GM12878 (cell line): ENCODE data around the gene TPPP. TPM values are rescaled to one million over a fixed set of nuclear protein-coding genes. Genes with fewer than 3 reads are reported as not detected.
A peak's percentile ranks its signal among the peaks of the same experiment; 100 is the strongest.
"Not testable (repeated sequence)": the region's sequence is repeated elsewhere in the genome, so short reads cannot be mapped to it uniquely, and the experiment has no call there.

ENCODE experiments used
- ATAC-seq: fragments of 200-7000 bp; cut with Tn5 transposase; 3 replicates; pipeline ENCODE4 v1.9.1; 2020; ENCODE audit warnings: mild to moderate bottlenecking, moderate library complexity
- Bru-seq: library from RNA; stranded (reverse); fragments of 400-500 nt; gene quantifications from one replicate; lab custom pipeline; 2021; lab: Mats Ljungman, UMichigan
- BruChase-seq, 2 experiments: library from RNA; stranded (reverse); fragments of 400-500 nt; gene quantifications; one replicate each; lab custom pipeline; 2021; lab: Mats Ljungman, UMichigan
- BruUV-seq: library from RNA; stranded (reverse); fragments of 400-500 nt; replicated peaks from 2 replicates; lab custom pipeline; 2021; lab: Mats Ljungman, UMichigan
- CTCF ChIA-PET: fragments of 300-600 bp; sonication (Branson Sonifier 250); formaldehyde crosslinking; extraction: SDS; loops from one replicate; lab custom pipeline; 2021; ENCODE audit warnings: inconsistent platforms; lab: Yijun Ruan, JAX
- POLR2A ChIA-PET: fragments of 350-600 bp; formaldehyde crosslinking; extraction: SDS; loops from one replicate; lab custom pipeline; 2021; ENCODE audit warnings: inconsistent platforms; lab: Charles Lee
- RAD21 ChIA-PET: fragments of 300-600 bp; sonication (Branson Sonifier 250); formaldehyde crosslinking; loops from one replicate; lab custom pipeline; 2023; ENCODE audit warnings: antibody characterized with exemption; ENCODE audit not compliant: unreplicated experiment; lab: Charles Lee
- SMC1A ChIA-PET: fragments of 300-600 bp; sonication (Branson Sonifier 250); formaldehyde crosslinking; loops from one replicate; lab custom pipeline; 2023; ENCODE audit not compliant: unreplicated experiment, uncharacterized antibody; lab: Charles Lee
- DNase-seq: peaks from one replicate; pipeline ENCODE4 v3.0.0-alpha.2; 2011; ENCODE audit warnings: low read depth, low spot score
- FAIRE-seq: peaks from 3 replicates; lab custom pipeline; 2011; peaks lifted over from hg19 to GRCh38; lab: Jason Lieb, UNC
- H2AFZ ChIP-seq: 2 replicates; pipeline ENCODE4 v1.6.0; 2011; ENCODE audit warnings: low read depth, low read length, control low read depth; ENCODE audit not compliant: control insufficient read depth
- H3K27ac ChIP-seq: 2 replicates; pipeline ENCODE4 v1.5.1; 2011; ENCODE audit warnings: control low read depth; ENCODE audit not compliant: control insufficient read depth, insufficient read depth
- H3K27me3 ChIP-seq, 2 experiments: replicated peaks in 1 of 2; 2 replicates each; pipeline versions ENCODE4 v1.6.0 to v1.6.1; 2011; ENCODE audit warnings: low read length in 1 of 2; ENCODE audit not compliant: control insufficient read depth in 2 of 2, insufficient read depth in 2 of 2
- H3K36me3 ChIP-seq, 2 experiments: 2 replicates each; pipeline ENCODE4 v1.5.1; 2011; ENCODE audit warnings: low read length in 1 of 2; ENCODE audit not compliant: control insufficient read depth in 2 of 2, insufficient read depth in 2 of 2
- H3K4me1 ChIP-seq: 2 replicates; pipeline ENCODE4 v1.6.1; 2011; ENCODE audit warnings: mild to moderate bottlenecking, low read length, moderate library complexity, mixed read lengths; ENCODE audit not compliant: control insufficient read depth, insufficient read depth
- H3K4me2 ChIP-seq: 2 replicates; pipeline ENCODE4 v1.6.0; 2011; ENCODE audit warnings: control low read depth; ENCODE audit not compliant: control insufficient read depth, insufficient read depth
- H3K4me3 ChIP-seq: fragments of 200-600 bp; sonication (generic); 2 replicates; pipeline ENCODE4 v1.5.1; 2016
- H3K79me2 ChIP-seq: 2 replicates; pipeline ENCODE4 v1.6.0; 2011; ENCODE audit warnings: low read length; ENCODE audit not compliant: control insufficient read depth, insufficient read depth
- H3K9ac ChIP-seq: 2 replicates; pipeline ENCODE4 v1.8.0; 2011; ENCODE audit warnings: low read length, control low read depth, mixed read lengths; ENCODE audit not compliant: control insufficient read depth, insufficient read depth
- H3K9me3 ChIP-seq: replicated peaks from 3 replicates; pipeline ENCODE4 v1.5.1; 2011; ENCODE audit warnings: mild to moderate bottlenecking, low read length; ENCODE audit not compliant: control insufficient read depth, insufficient read depth
- H4K20me1 ChIP-seq: 2 replicates; pipeline ENCODE4 v1.6.0; 2011; ENCODE audit not compliant: control insufficient read depth, insufficient read depth
- IKZF1 ChIP-seq: fragments of 450-650 bp; conservative IDR thresholded peaks from 2 replicates; pipeline ENCODE4 v1.6.1; 2017; ENCODE audit warnings: antibody characterized with exemption, mild to moderate bottlenecking
- whole genome bisulfite sequencing: methylation state at CpG from one replicate; pipeline ENCODE4 v1.1.6; 2016; ENCODE audit warnings: low lambda C conversion rate; ENCODE audit not compliant: insufficient replicate concordance, insufficient coverage; ENCODE audit errors: missing lambda C conversion rate; 5-methylcytosine and 5-hydroxymethylcytosine counted together
- in situ Hi-C: fragments of 300-500 bp; cut with MboI; formaldehyde crosslinking; loops from 9 replicates; pipeline ENCODE4 v1.14.3; 2018; ENCODE audit warnings: mixed read lengths
- intact Hi-C: fragments of 100-400 bp; cut with micrococcal nuclease; formaldehyde crosslinking; loops from one replicate; pipeline ENCODE4 v1.14.2; 2022; ENCODE audit not compliant: unreplicated experiment
- long read RNA-seq, 2 experiments: library from polyadenylated mRNA; unstranded; transcript quantifications; one replicate each; pipeline ENCODE4 v2.0.0, GENCODE V29; 2019 to 2020
- polyA minus RNA-seq, 3 experiments: library from RNA; depleted of rRNA, polyadenylated mRNA; stranded (reverse); fragments of >200 nt; gene quantifications; 2 replicates each; pipeline ENCODE4 v1.2.3, GENCODE V29; 2011
- polyA plus RNA-seq, 11 experiments: library from polyadenylated mRNA; depleted of rRNA in 4 of 11; unstranded in 6 of 11; stranded (reverse) in 5 of 11; fragments of >200 nt; fragmentation: Nextera tagmentation in 4 of 11; fragmentation: Illumina TruSeq in 1 of 11; extraction: Ambion mirVana in 4 of 11; extraction: Trizol in 1 of 11; gene quantifications; 1 replicate in 1 of 11; 2 replicates in 10 of 11; pipeline versions ENCODE4 v1.2.1 to v1.2.3, GENCODE V29; 2011 to 2016; ENCODE audit warnings: inconsistent platforms in 2 of 11, missing spikeins in 2 of 11, low read depth in 1 of 11
- total RNA-seq, 4 experiments: library from RNA; depleted of rRNA in 3 of 4; stranded (reverse); fragments of >200 nt in 3 of 4; fragmentation: Illumina TruSeq in 1 of 4; extraction: Trizol in 1 of 4; gene quantifications; 2 replicates each; pipeline versions ENCODE4 v1.2.1 to v1.2.3, GENCODE V29; 2013 to 2021

Gene TPPP
- 0.38 and 0.39 TPM in 2 replicates for total RNA-seq (2013; cell fraction: nucleolus; rRNA removed)
- total RNA-seq (2014; rRNA removed) (under 0.01 TPM in 1 of 2 replicates, not detected in the other), total RNA-seq (2014; rRNA removed; fragmentation: Illumina TruSeq; extraction: Trizol) (0.04 TPM in 1 of 2 replicates, not detected in the other), total RNA-seq (2021) (0.03 TPM in 1 of 2 replicates, not detected in the other), polyA plus RNA-seq (2011; rRNA removed) (0.01 and 0.07 TPM in 2 replicates), polyA plus RNA-seq (2014; fragmentation: Illumina TruSeq; extraction: Trizol) (0.01 TPM in 1 of 2 replicates, not detected in the other), polyA plus RNA-seq (2014; fragmentation: Nextera tagmentation; extraction: Ambion mirVana) (not detected), polyA plus RNA-seq (2014; rRNA removed) (not detected in 2 replicates), polyA plus RNA-seq (2016; fragmentation: Nextera tagmentation; extraction: Ambion mirVana) (under 1 TPM; 0.03 to 0.24 TPM), polyA minus RNA-seq (2011; rRNA and poly(A)+ RNA removed) (0.05 and 0.15 TPM in 2 replicates), Bru-seq, nascent RNA (percentile 18 among the genes with signal in this experiment), BruChase-seq, experiment 1, labeled RNA remaining after a 6-hour chase (percentile 23 among the genes with signal in this experiment), BruChase-seq, experiment 2, labeled RNA remaining after a 2-hour chase (percentile 23 among the genes with signal in this experiment)
- polyA plus RNA-seq (2011; ENCODE audit: low read depth), result 0.18 TPM
- polyA plus RNA-seq (2011; cell fraction: cytosol; rRNA removed), result 0.12 and 0.13 TPM in 2 replicates
- polyA plus RNA-seq (2011; cell fraction: nucleus; rRNA removed), result 0.16 and 0.19 TPM in 2 replicates
- polyA plus RNA-seq (2012), result 0.29 and 0.32 TPM in 2 replicates
- not detected in 2 replicates for polyA minus RNA-seq (2011; cell fraction: cytosol; rRNA and poly(A)+ RNA removed)
- under 0.01 and 0.10 TPM in 2 replicates for polyA minus RNA-seq (2011; cell fraction: nucleus; rRNA and poly(A)+ RNA removed)
- long read RNA-seq, experiment 1, result 0 reads
- long read RNA-seq, experiment 2, partial matches to known transcripts, result 0 of 3 reads
- long read RNA-seq, experiment 2, other reads (novel, unspliced or antisense), result 3 of 3 reads

DNA sequence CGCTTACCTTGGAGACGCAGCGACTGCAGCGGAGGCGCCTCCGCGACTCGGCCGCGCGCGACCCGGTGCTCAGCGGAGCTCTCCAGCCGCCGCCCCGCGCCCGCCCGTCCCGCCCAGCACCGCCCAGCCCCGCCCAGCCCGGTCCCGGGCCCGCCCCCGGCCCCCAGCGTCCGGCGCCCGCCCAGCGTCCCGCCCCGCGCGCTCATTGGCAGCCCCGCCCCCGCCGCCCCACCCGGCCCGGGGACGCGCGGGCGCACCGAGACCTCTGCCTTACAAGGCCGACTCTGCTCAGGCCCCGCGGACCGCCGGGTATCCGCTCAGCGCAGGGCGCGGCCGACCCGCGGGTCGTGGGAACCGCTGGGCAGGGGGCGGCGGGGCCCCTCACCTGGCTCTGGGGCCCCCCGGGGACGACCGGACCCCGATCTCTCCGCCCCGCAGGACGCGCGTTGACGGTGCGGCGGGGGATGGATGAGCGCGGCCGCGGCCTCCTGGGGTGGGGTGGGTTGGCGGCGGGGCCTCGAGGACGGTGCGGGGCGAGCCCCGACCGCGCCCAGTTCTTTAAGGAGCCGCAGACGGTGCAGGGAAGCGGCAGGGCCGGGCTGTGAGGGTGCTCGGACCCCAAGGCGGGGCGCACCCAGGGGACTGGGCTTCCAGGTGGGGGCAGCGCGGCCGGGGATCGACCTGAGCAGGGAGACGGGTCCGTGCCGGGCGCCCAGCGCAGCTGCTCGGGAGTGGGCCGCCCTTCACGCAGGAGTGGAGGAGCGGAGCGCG, at the start of gene TPPP:
Gene TPPP, minus strand, starts transcription at position 82 of the 771 bp plus-strand sequence. CDS start 15,292 bp downstream, outside the sequence.
- peak within 1 kb of the TSS; percentile 17; the same call in 1 of the 2 replicates for H3K4me2 ChIP-seq
- WGBS, result 8% methylated on average over 25 of the region's 109 CpGs
- FAIRE-seq, result not testable (repeated sequence)

GRCh38 chr5:742276-742675, 49.1 kb upstream of the TPPP start:
- H3K27ac ChIP-seq, in situ Hi-C loops, POLR2A ChIA-PET, FAIRE-seq, RAD21 ChIA-PET, H3K9me3 ChIP-seq, DNase-seq, H3K27me3 ChIP-seq, H3K79me2 ChIP-seq, H3K4me3 ChIP-seq, intact Hi-C loops, H3K4me1 ChIP-seq, H3K9ac ChIP-seq, SMC1A ChIA-PET, H2AFZ ChIP-seq, H3K4me2 ChIP-seq, H3K36me3 ChIP-seq, H4K20me1 ChIP-seq, BruUV-seq: not testable (repeated sequence)
- 29% methylated on average over 6 of the region's 6 CpGs for WGBS
- ATAC-seq, result peak; percentile 47
- CTCF ChIA-PET, result interaction anchor here (1.0 kb wide), 1 partner anchor 16 kb away, joined by 3 read pairs; no protein-coding TSS in a partner anchor

More for the DNA sequence above, at the start of gene TPPP:
- TF ChIP-seq IKZF1, result 0 out of 2 replicates have a peak, but pooled peaks have one; percentile 13
- H3K27ac ChIP-seq, CTCF ChIA-PET, H3K4me1 ChIP-seq, BruUV-seq, RAD21 ChIA-PET, in situ Hi-C loops, H4K20me1 ChIP-seq, H3K4me3 ChIP-seq, H3K79me2 ChIP-seq, SMC1A ChIA-PET, DNase-seq, H3K36me3 ChIP-seq, POLR2A ChIA-PET, H3K9me3 ChIP-seq, H3K9ac ChIP-seq, H2AFZ ChIP-seq, H3K27me3 ChIP-seq: not testable (repeated sequence)
- ATAC-seq, result peak; percentile 94
- intact Hi-C loops, result loop anchor here (5.0 kb wide), 1 partner anchor 89 kb away; the partner anchor contains the start of gene ZDHHC11B

DNA sequence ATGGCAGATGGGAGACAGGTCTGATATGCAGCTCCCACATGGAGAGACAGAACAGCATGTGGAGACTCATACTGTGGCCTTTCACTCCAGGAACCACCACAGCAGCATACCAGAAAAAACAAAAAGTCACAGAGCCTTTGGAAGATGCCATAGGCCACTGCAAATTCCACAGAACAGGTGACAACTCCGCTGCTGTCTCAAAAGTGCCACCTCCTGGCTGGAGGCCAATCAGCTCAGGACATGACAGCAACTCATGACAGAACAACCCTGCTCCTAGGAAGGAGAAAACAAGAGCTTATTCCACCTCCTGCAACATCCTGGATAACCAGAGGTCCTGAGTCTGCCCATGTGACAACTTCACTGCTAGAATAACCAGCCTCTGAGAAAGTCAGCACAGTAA, 41.0 kb upstream of the TPPP start:
- H2AFZ ChIP-seq, SMC1A ChIA-PET, H3K4me3 ChIP-seq, H3K27ac ChIP-seq, H3K79me2 ChIP-seq, in situ Hi-C loops, H3K4me2 ChIP-seq, H4K20me1 ChIP-seq, intact Hi-C loops, H3K4me1 ChIP-seq, POLR2A ChIA-PET, CTCF ChIA-PET, H3K36me3 ChIP-seq, H3K9ac ChIP-seq, ATAC-seq, DNase-seq, RAD21 ChIA-PET, H3K9me3 ChIP-seq, FAIRE-seq, BruUV-seq, H3K27me3 ChIP-seq: not testable (repeated sequence)
- no CpG with 5 or more reads among the region's 1 CpG for WGBS
